HEK293T (cell line): Measurements from ENCODE around the gene STK39.
"Not testable (repeated sequence)": the region's sequence is repeated elsewhere in the genome, so short reads cannot be mapped to it uniquely, and the experiment has no call there.

Experiments used
- CTCF ChIA-PET: fragments of 350-600 bp; formaldehyde crosslinking; extraction: SDS; loops from one replicate; lab custom pipeline; 2021; ENCODE audit warnings: antibody characterized with exemption, inconsistent platforms; lab: Yijun Ruan, JAX
- POLR2A ChIA-PET: fragments of 350-600 bp; formaldehyde crosslinking; extraction: SDS; loops from one replicate; lab custom pipeline; 2020; ENCODE audit warnings: antibody characterized with exemption, inconsistent platforms; lab: Yijun Ruan, JAX
- DNase-seq: peaks from one replicate; pipeline ENCODE4 v3.0.0; 2012; ENCODE audit warnings: mixed read lengths; ENCODE audit errors: extremely low spot score
- ARNT ChIP-seq: fragments of 450-650 bp; IDR thresholded peaks from 2 replicates; pipeline ENCODE4 v1.6.1; 2017; ENCODE audit warnings: mild to moderate bottlenecking
- BHLHE40 ChIP-seq: fragments of 450-650 bp; IDR thresholded peaks from 2 replicates; pipeline ENCODE4 v1.6.1; 2016; ENCODE audit warnings: mild to moderate bottlenecking, moderate library complexity, borderline replicate concordance
- CTBP1 ChIP-seq: fragments of 450-650 bp; IDR thresholded peaks from 2 replicates; pipeline ENCODE4 v1.6.1; 2016; ENCODE audit warnings: borderline replicate concordance
- ELF4 ChIP-seq: fragments of 450-650 bp; IDR thresholded peaks from 2 replicates; pipeline ENCODE4 v1.6.1; 2017; ENCODE audit warnings: antibody characterized with exemption
- FOXA1 ChIP-seq: fragments of 450-650 bp; IDR thresholded peaks from 2 replicates; pipeline ENCODE4 v1.6.1; 2016; ENCODE audit warnings: mild to moderate bottlenecking
- FOXK2 ChIP-seq: fragments of 450-650 bp; IDR thresholded peaks from 2 replicates; pipeline ENCODE4 v1.6.1; 2016; ENCODE audit warnings: mild to moderate bottlenecking
- FOXM1 ChIP-seq: fragments of 450-650 bp; IDR thresholded peaks from 2 replicates; pipeline ENCODE4 v1.6.1; 2017; ENCODE audit warnings: mild to moderate bottlenecking, borderline replicate concordance
- HDGF ChIP-seq: fragments of 450-650 bp; IDR thresholded peaks from 2 replicates; pipeline ENCODE4 v1.6.1; 2017; ENCODE audit warnings: antibody characterized with exemption, borderline replicate concordance
- L3MBTL2 ChIP-seq: fragments of 450-650 bp; conservative IDR thresholded peaks from 2 replicates; pipeline ENCODE4 v1.6.1; 2016; ENCODE audit warnings: mild to moderate bottlenecking
- LEF1 ChIP-seq: fragments of 450-650 bp; IDR thresholded peaks from 2 replicates; pipeline ENCODE4 v1.6.1; 2017; ENCODE audit warnings: mild to moderate bottlenecking, borderline replicate concordance
- NFRKB ChIP-seq: fragments of 450-650 bp; IDR thresholded peaks from 2 replicates; pipeline ENCODE4 v1.6.1; 2016; ENCODE audit warnings: mild to moderate bottlenecking, moderate library complexity
- PKNOX1 ChIP-seq: fragments of 450-650 bp; IDR thresholded peaks from 2 replicates; pipeline ENCODE4 v1.6.1; 2016
- SP1 ChIP-seq: fragments of 450-650 bp; IDR thresholded peaks from 2 replicates; pipeline ENCODE4 v1.6.1; 2017
- SUZ12 ChIP-seq: fragments of 450-650 bp; IDR thresholded peaks from 2 replicates; pipeline ENCODE4 v1.6.1; 2016; ENCODE audit warnings: mild to moderate bottlenecking
- TARDBP ChIP-seq: fragments of 450-650 bp; IDR thresholded peaks from 2 replicates; pipeline ENCODE4 v1.6.1; 2016
- ZNF384 ChIP-seq: fragments of 450-650 bp; IDR thresholded peaks from 2 replicates; pipeline ENCODE4 v1.6.1; 2016

The STK39 gene

GRCh38 chr2:168286535-168286934 is 39.1 kb upstream of the STK39 start:
- POLR2A ChIA-PET = no interaction called here
- CTCF ChIA-PET = no interaction called here
- no peak for DNase-seq
- TF ChIP-seq SUZ12 = no peak
- no peak for TF ChIP-seq NFRKB

- TF ChIP-seq FOXA1 (peak; percentile 52; the same call in 1 of the 2 replicates), BHLHE40 (no peak)
Observed at GRCh38 chr2:168278424-168278888, 31.1 kb upstream of the STK39 start.

GRCh38 chr2:168277276-168277675 is 29.9 kb upstream of the STK39 start:
- TF ChIP-seq HDGF (no peak), TARDBP (no peak), NFRKB (no peak), ELF4 (no peak), ARNT (no peak), ZNF384 (no peak), SUZ12 (no peak), SP1 (no peak), L3MBTL2 (no peak), CTBP1 (no peak), FOXM1 (no peak), LEF1 (no peak), BHLHE40 (no peak), FOXA1 (no peak)
- DNase-seq = no peak
- CTCF ChIA-PET = no interaction called here
- POLR2A ChIA-PET = no interaction called here

More at GRCh38 chr2:168278424-168278888, 31.1 kb upstream of the STK39 start:
- ChIA-PET POLR2A (no interaction called here), CTCF (interaction anchor here (1.7 kb wide), 1 partner anchor 58 kb away, joined by 5 read pairs; no protein-coding TSS in a partner anchor)
- DNase-seq = no peak

- no peak for TF ChIP-seq HDGF
- no peak for TF ChIP-seq PKNOX1
- TF ChIP-seq ELF4 = no peak
- TF ChIP-seq FOXM1 = no peak
- no peak for TF ChIP-seq L3MBTL2
- no peak for TF ChIP-seq BHLHE40
- no peak for TF ChIP-seq TARDBP
- no peak for TF ChIP-seq CTBP1
- TF ChIP-seq ZNF384 = no peak
- TF ChIP-seq SUZ12 = no peak
- TF ChIP-seq LEF1 = no peak
- no peak for TF ChIP-seq SP1
- TF ChIP-seq FOXK2 = no peak
- TF ChIP-seq ARNT = no peak
- no peak for TF ChIP-seq NFRKB
- TF ChIP-seq FOXA1 = no peak
- no peak for DNase-seq
- CTCF ChIA-PET = no interaction called here
- POLR2A ChIA-PET = no interaction called here
Observed at GRCh38 chr2:168272225-168272624, 24.8 kb upstream of the STK39 start.

GRCh38 chr2:168262926-168263325 is 15.5 kb upstream of the STK39 start:
- DNase-seq, POLR2A ChIA-PET, CTCF ChIA-PET: not testable (repeated sequence)

- ChIA-PET CTCF (no interaction called here), POLR2A (no interaction called here)
- TF ChIP-seq L3MBTL2 (no peak), TARDBP (no peak), SP1 (no peak), FOXK2 (no peak), NFRKB (no peak)
- no peak for DNase-seq
Observed at GRCh38 chr2:168256448-168256847, 9.1 kb upstream of the STK39 start.

- ChIA-PET POLR2A (no interaction called here), CTCF (no interaction called here)
- no peak for DNase-seq
- TF ChIP-seq SP1 (no peak), FOXM1 (no peak), NFRKB (no peak), FOXA1 (no peak), LEF1 (no peak), HDGF (no peak), FOXK2 (no peak), ELF4 (no peak), BHLHE40 (no peak), TARDBP (no peak), CTBP1 (no peak), L3MBTL2 (no peak), PKNOX1 (no peak)
Observed at GRCh38 chr2:168255866-168256265, 8.5 kb upstream of the STK39 start.

GRCh38 chr2:168255103-168255502 is 7.7 kb upstream of the STK39 start:
- DNase-seq = no peak
- TF ChIP-seq FOXA1 = no peak
- TF ChIP-seq FOXK2 = no peak
- no peak for TF ChIP-seq ELF4
- no peak for TF ChIP-seq ZNF384
- no peak for TF ChIP-seq LEF1
- TF ChIP-seq TARDBP = no peak
- TF ChIP-seq ARNT = no peak
- no peak for TF ChIP-seq NFRKB
- TF ChIP-seq BHLHE40 = no peak
- no peak for TF ChIP-seq HDGF
- TF ChIP-seq L3MBTL2 = no peak
- TF ChIP-seq SP1 = no peak
- TF ChIP-seq CTBP1 = no peak
- CTCF ChIA-PET = no interaction called here
- POLR2A ChIA-PET = no interaction called here
